Thyroid gland (tissue), 4 donors: Measurements from ENCODE around the gene BTBD7. TPM values are rescaled to one million over a fixed set of nuclear protein-coding genes. Genes with fewer than 3 reads are reported as not detected.

ENCODE experiments used
- DNase-seq, 2 donors: peaks; one replicate each; pipeline ENCODE4 v3.0.0-alpha.2; 2019
- H3K27ac ChIP-seq, 3 donors: fragments of 200-600 bp; sonication (generic); 1 replicate in 2 of 3; 2 replicates in 1 of 3; pipeline ENCODE4 v1.5.1; 2016 to 2019; ENCODE audit warnings: mild to moderate bottlenecking in 1 of 3, moderate library complexity in 1 of 3
- H3K27me3 ChIP-seq: fragments of 200-600 bp; sonication (generic); one replicate; pipeline ENCODE4 v1.5.1; 2019
- H3K36me3 ChIP-seq, 2 donors: fragments of 200-600 bp; sonication (generic); one replicate each; pipeline ENCODE4 v1.5.1; 2016 to 2019
- H3K4me1 ChIP-seq, 2 donors: fragments of 200-600 bp; sonication (generic); one replicate each; pipeline ENCODE4 v1.5.1; 2017 to 2019
- H3K4me3 ChIP-seq, 3 donors: fragments of 200-600 bp; sonication (generic); replicated peaks in 1 of 3; 1 replicate in 2 of 3; 2 replicates in 1 of 3; pipeline ENCODE4 v1.5.1; 2016; ENCODE audit warnings: mild to moderate bottlenecking in 1 of 3
- H3K9me3 ChIP-seq: fragments of 200-600 bp; sonication (generic); one replicate; pipeline ENCODE4 v1.5.1; 2017
- CTCF ChIP-seq, 6 experiments: fragments of 200-600 bp in 3 of 6; fragments of 450-650 bp in 3 of 6; sonication (generic) in 3 of 6; IDR thresholded peaks; one replicate each; pipeline ENCODE4 v1.5.1; 2016 to 2019; ENCODE audit warnings: antibody characterized with exemption in 6 of 6, mild to moderate bottlenecking in 2 of 6, inconsistent platforms in 1 of 6, moderate library complexity in 1 of 6
- POLR2A ChIP-seq, 2 donors: fragments of 450-650 bp; IDR thresholded peaks; one replicate each; pipeline ENCODE4 v1.6.1; 2017; ENCODE audit warnings: antibody characterized with exemption in 2 of 2, mild to moderate bottlenecking in 2 of 2, moderate library complexity in 1 of 2
- WGBS, 2 donors: methylation state at CpG; one replicate each; pipeline ENCODE4 v1.1.5; 2017; 5-methylcytosine and 5-hydroxymethylcytosine counted together
- intact Hi-C: fragments of 100-400 bp; cut with DNase I; formaldehyde crosslinking; loops from one replicate; pipeline ENCODE4 v1.15.1; 2023
- total RNA-seq, 4 donors: library from RNA; depleted of rRNA; stranded (reverse); fragments of >200 nt; gene quantifications; one replicate each; pipeline ENCODE4 v1.2.3, GENCODE V29; 2016

Gene BTBD7
- total RNA-seq, 4 donors from 2014 or later: 40.6 to 49.7 (median 43.9) TPM

- DNase-seq: peak in 1 of 2 donors; percentile 15
- H3K27ac ChIP-seq: no peak overlapping the region
- no peaks in the 10 kb centered on the region for H3K9me3 ChIP-seq
- intact Hi-C loops: no loop called here
- WGBS, 2 donors: 64 to 66% methylated on average over 3 of the region's 3 CpGs
- TF ChIP-seq CTCF (IDR thresholded peaks at IDR 0.05) (no peak), POLR2A (IDR thresholded peaks at IDR 0.05) (no peak)
- H3K36me3 ChIP-seq: no peaks in the 10 kb centered on the region
- no peaks in the 10 kb centered on the region for H3K27me3 ChIP-seq
- H3K4me3 ChIP-seq: no peak overlapping the region
- H3K4me1 ChIP-seq: peaks cover 4 to 11% of the 10 kb centered on the region in 2 donors
Observed at GRCh38 chr14:93303659-93304058, 29.2 kb downstream of the BTBD7 start.

GRCh38 chr14:93302688-93303581 is 29.9 kb downstream of the BTBD7 start:
- H3K27ac ChIP-seq: no peak overlapping the region
- no peak for DNase-seq
- no peaks in the 10 kb centered on the region for H3K27me3 ChIP-seq

GRCh38 chr14:93301821-93302447 is 30.9 kb downstream of the BTBD7 start:
- Histone ChIP-seq H3K27me3 (no peaks in the 10 kb centered on the region), H3K27ac (no peak overlapping the region), H3K4me3 (no peak overlapping the region), H3K4me1 (peaks cover 4 to 11% of the 10 kb centered on the region in 2 donors), H3K36me3 (no peaks in the 10 kb centered on the region), H3K9me3 (no peaks in the 10 kb centered on the region)
- TF ChIP-seq POLR2A (IDR thresholded peaks at IDR 0.05) (no peak), CTCF (IDR thresholded peaks at IDR 0.05) (no peak)
- no peak for DNase-seq
- intact Hi-C loops: no loop called here
- 78 to 87% methylated on average over 6 of the region's 6 CpGs for whole genome bisulfite sequencing, 2 donors

More at GRCh38 chr14:93302688-93303581, 29.9 kb downstream of the BTBD7 start:
- Histone ChIP-seq H3K4me3 (no peak overlapping the region), H3K36me3 (no peaks in the 10 kb centered on the region), H3K4me1 (peaks cover 4 to 11% of the 10 kb centered on the region in 2 donors), H3K9me3 (no peaks in the 10 kb centered on the region)
- TF ChIP-seq POLR2A (IDR thresholded peaks at IDR 0.05) (no peak), CTCF (IDR thresholded peaks at IDR 0.05) (no peak)
- 90 to 94% methylated on average over 12 of the region's 12 CpGs for WGBS, 2 donors
- intact Hi-C loops: no loop called here

GRCh38 chr14:93299866-93300265 is 33.0 kb downstream of the BTBD7 start:
- H3K27ac ChIP-seq: no peak overlapping the region
- no peaks in the 10 kb centered on the region for H3K9me3 ChIP-seq
- intact Hi-C loops: no loop called here
- 72 to 77% methylated on average over 6 of the region's 6 CpGs for WGBS, 2 donors
- H3K36me3 ChIP-seq: no peaks in the 10 kb centered on the region
- H3K27me3 ChIP-seq: no peaks in the 10 kb centered on the region
- peaks cover 4 to 11% of the 10 kb centered on the region in 2 donors for H3K4me1 ChIP-seq
- TF ChIP-seq POLR2A (IDR thresholded peaks at IDR 0.05) (no peak), CTCF (IDR thresholded peaks at IDR 0.05) (no peak)
- H3K4me3 ChIP-seq: no peak overlapping the region
- no peak for DNase-seq

- WGBS, 2 donors: 83 to 89% methylated on average over 3 of the region's 3 CpGs
- TF ChIP-seq POLR2A (IDR thresholded peaks at IDR 0.05) (no peak), CTCF (IDR thresholded peaks at IDR 0.05) (no peak)
- peaks cover 4 to 9% of the 10 kb centered on the region in 2 donors for H3K4me1 ChIP-seq
- H3K9me3 ChIP-seq: no peaks in the 10 kb centered on the region
- H3K4me3 ChIP-seq: no peak overlapping the region
- H3K27me3 ChIP-seq: no peaks in the 10 kb centered on the region
- intact Hi-C loops: no loop called here
- H3K27ac ChIP-seq: no peak overlapping the region
- DNase-seq: no peak
- H3K36me3 ChIP-seq: peaks cover 0 to 3% of the 10 kb centered on the region in 2 donors
Observed at GRCh38 chr14:93299416-93299815, 33.4 kb downstream of the BTBD7 start.
